Measurements from ENCODE around the gene TMEM250. TPM values are rescaled to one million over a fixed set of nuclear protein-coding genes. Genes with fewer than 3 reads are reported as not detected.

Gene TMEM250
- total RNA-seq, 1 donor from 2014 or later = 33.6 TPM

DNA sequence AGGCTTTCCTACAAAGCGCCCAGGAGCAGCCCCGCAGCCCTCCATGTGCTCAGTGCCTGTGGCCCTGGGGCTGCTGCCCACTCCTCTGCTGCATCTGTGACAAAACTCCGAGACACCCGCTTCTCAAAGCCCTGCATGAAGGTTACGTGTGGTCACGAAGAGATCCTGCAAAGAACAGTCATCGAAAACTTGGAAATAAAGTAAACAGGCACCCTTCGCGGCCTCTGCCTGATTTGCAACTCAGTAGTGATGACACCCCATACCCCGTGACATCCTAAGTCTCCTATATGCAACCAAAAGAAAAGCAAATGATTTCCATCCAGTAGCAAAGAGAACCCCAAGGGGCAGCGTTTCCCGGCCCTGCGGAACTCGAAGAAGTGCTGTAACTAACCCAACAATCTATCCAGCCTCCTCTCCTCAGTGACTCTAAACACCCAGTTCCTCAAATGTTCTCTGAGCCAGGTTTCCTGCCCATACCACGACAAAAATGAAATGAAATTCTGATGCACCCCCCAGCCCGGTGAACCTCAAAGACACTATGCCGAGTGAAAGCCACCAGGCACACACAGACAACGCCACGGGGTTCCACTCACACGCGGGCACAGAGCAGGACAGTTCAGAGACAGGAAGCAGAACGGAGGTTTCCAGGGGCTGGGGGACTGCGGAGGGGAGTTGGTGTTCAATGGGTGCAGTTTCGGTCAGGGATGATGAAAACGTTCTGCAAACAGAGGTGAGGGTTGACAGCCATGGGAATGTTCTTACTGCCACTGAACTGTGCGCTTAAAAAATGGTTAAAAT lies 42.6 kb downstream of the TMEM250 start:
- Mint-ChIP-seq H3K27me3 (ENCODE audit: unreplicated experiment) (no peaks in the 10 kb centered on the region), H3K4me1 (ENCODE audit: unreplicated experiment) (no peaks in the 10 kb centered on the region), H3K9me3 (ENCODE audit: unreplicated experiment) (no peaks in the 10 kb centered on the region), H3K27ac (ENCODE audit: unreplicated experiment) (no peak overlapping the region), H3K36me3 (ENCODE audit: low read depth, unreplicated experiment) (peaks cover 3% of the 10 kb centered on the region), H3K4me3 (ENCODE audit: unreplicated experiment) (no peak overlapping the region)
- no peak for DNase-seq (ENCODE audit: low spot score)
- TF ChIP-seq, protein P1, sequence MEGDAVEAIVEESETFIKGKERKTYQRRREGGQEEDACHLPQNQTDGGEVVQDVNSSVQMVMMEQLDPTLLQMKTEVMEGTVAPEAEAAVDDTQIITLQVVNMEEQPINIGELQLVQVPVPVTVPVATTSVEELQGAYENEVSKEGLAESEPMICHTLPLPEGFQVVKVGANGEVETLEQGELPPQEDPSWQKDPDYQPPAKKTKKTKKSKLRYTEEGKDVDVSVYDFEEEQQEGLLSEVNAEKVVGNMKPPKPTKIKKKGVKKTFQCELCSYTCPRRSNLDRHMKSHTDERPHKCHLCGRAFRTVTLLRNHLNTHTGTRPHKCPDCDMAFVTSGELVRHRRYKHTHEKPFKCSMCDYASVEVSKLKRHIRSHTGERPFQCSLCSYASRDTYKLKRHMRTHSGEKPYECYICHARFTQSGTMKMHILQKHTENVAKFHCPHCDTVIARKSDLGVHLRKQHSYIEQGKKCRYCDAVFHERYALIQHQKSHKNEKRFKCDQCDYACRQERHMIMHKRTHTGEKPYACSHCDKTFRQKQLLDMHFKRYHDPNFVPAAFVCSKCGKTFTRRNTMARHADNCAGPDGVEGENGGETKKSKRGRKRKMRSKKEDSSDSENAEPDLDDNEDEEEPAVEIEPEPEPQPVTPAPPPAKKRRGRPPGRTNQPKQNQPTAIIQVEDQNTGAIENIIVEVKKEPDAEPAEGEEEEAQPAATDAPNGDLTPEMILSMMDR (IDR thresholded peaks at IDR 0.05; ENCODE audit: unreplicated experiment) = no peak

DNA sequence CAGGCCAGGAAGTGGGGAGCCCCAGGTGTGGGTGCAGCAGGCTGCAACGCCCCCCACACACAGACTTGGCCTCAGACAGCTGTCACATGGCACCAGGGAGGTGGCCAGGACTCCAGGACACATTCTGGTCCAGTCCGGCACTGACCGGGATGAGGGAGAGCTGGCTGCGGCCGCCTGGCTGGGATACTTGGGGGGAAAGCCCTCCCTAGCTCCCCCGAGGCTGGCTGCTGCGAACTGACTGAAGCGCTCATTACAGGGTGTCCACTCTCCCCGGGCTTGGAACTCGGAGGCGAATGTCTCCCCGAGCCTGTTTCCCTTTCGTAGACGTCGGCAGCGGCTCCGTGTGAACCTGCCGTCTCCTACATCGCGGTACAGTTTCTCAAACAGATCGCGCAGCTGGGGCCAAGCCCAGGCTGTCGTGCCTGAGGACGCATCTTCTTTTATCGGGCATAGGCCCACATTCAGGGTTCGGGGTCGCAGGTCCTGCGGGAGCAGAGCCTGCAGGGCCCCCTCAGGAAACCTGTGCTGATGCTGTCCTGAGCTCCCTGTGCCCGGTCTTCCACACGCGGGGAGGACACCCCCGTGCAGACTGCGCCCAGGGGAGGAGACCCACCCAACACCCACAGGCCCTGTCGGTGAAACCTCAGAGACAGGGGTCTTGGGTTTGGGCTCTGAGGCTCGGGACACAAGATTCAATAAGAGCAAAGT lies 43.4 kb downstream of the TMEM250 start:
- Mint-ChIP-seq H3K36me3 (ENCODE audit: low read depth, unreplicated experiment) (peaks cover 3% of the 10 kb centered on the region), H3K4me1 (ENCODE audit: unreplicated experiment) (no peaks in the 10 kb centered on the region), H3K4me3 (ENCODE audit: unreplicated experiment) (no peak overlapping the region), H3K9me3 (ENCODE audit: unreplicated experiment) (no peaks in the 10 kb centered on the region), H3K27me3 (ENCODE audit: unreplicated experiment) (peaks cover 2% of the 10 kb centered on the region), H3K27ac (ENCODE audit: unreplicated experiment) (no peak overlapping the region)
- no peak for DNase-seq (ENCODE audit: low spot score)
- TF ChIP-seq, protein P1 (IDR thresholded peaks at IDR 0.05; ENCODE audit: unreplicated experiment) = no peak

DNA sequence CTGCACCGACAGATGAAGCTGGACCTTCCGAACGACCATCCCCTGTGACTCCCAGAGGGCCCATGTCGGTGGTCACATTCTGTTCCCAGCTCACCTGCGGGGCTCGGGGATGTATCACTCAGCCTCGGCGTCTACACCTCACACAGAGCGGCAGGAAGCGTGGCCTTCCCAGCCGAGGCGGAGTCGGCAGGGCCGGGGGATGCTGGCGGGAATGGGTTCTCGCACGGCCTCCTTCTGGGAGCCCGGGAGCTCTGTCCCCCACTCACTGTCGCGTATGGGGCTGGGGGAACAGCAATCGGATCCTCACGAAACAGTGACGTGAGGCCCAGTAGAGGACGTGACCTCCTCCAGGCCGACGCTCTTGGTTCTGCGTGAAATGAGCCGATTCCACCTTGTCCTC lies 44.0 kb downstream of the TMEM250 start:
- H3K4me3 Mint-ChIP-seq (ENCODE audit: unreplicated experiment) = no peak overlapping the region
- DNase-seq (ENCODE audit: low spot score) = no peak
- no peak overlapping the region for H3K27ac Mint-ChIP-seq (ENCODE audit: unreplicated experiment)
- H3K36me3 Mint-ChIP-seq (ENCODE audit: low read depth, unreplicated experiment) = peaks cover 3% of the 10 kb centered on the region
- H3K27me3 Mint-ChIP-seq (ENCODE audit: unreplicated experiment) = peaks cover 2% of the 10 kb centered on the region
- H3K9me3 Mint-ChIP-seq (ENCODE audit: unreplicated experiment) = no peaks in the 10 kb centered on the region
- no peaks in the 10 kb centered on the region for H3K4me1 Mint-ChIP-seq (ENCODE audit: unreplicated experiment)
- TF ChIP-seq, protein P1 (IDR thresholded peaks at IDR 0.05; ENCODE audit: unreplicated experiment) = no peak

Other genes starting within 250 kb of the TMEM250 start
- gene CAMSAP1, start 211.3 kb downstream of the TMEM250 start, total RNA-seq (ENCODE audit: unreplicated experiment) = 44.7 TPM
- 46.8 TPM for gene UBAC1, start 157.5 kb downstream of the TMEM250 start, total RNA-seq (ENCODE audit: unreplicated experiment)
- 9.6 TPM for gene NACC2, start 23.6 kb downstream of the TMEM250 start, total RNA-seq (ENCODE audit: unreplicated experiment)
- not detected for gene LHX3, start 86.3 kb upstream of the TMEM250 start, total RNA-seq (ENCODE audit: unreplicated experiment)
- 14.0 TPM for gene QSOX2, start 126.9 kb upstream of the TMEM250 start, total RNA-seq (ENCODE audit: unreplicated experiment)
- 0.05 TPM for gene CCDC187, start 185.2 kb upstream of the TMEM250 start, total RNA-seq (ENCODE audit: unreplicated experiment)
- gene GPSM1, start 208.7 kb upstream of the TMEM250 start, total RNA-seq (ENCODE audit: unreplicated experiment) = 31.7 TPM
- gene DNLZ, start 244.9 kb upstream of the TMEM250 start, total RNA-seq (ENCODE audit: unreplicated experiment) = 14.5 TPM